GM12801 (cell line): ENCODE measurements around the gene MYL6B.

ENCODE experiments used
- TF ChIP-seq, protein P1 (sequence below): IDR thresholded peaks from one replicate; pipeline ENCODE4 v1.5.1; 2011; ENCODE audit warnings: control low read depth; ENCODE audit not compliant: insufficient read length; ENCODE audit errors: extremely low read depth

Gene MYL6B

DNA sequence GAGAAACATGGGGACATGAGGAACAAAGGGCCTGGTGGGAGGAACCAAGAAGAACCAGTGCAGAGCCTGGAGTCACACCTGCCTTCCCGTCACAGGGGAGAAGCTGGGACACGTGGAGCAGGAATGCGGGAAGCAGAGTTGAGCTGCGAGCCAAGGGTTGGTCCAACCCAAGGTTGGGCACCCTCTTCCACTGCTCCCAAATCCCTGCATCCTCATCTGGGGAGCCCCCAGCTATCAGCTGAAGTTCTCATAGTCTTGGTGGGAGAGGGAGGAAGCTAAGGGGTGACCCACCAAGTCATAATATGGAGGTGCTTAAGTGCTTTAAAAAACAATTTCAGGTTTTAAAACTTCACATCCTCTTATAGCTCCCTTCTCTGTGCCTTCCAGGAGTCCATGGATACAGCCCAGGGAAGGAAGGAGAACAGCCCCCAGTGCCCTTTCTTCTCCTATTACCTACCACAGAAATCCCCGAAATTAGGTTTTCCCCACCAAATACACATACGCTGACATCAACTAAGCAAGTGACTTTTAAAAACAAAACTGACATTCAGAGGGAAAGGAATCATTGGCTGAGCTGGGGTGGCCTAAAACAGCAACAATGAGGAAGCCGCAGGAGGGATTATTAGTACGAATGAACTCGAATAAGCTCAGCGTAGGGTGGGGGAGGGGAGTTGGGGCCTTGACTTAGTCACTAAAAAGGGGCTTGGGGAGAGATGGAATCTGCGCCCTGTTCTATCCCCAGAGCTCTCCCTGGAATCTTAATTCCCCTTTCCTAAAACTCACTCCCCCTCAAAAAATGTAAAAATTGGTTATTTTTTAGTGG, 10.3 kb downstream of the MYL6B start:
- TF ChIP-seq, protein P1, sequence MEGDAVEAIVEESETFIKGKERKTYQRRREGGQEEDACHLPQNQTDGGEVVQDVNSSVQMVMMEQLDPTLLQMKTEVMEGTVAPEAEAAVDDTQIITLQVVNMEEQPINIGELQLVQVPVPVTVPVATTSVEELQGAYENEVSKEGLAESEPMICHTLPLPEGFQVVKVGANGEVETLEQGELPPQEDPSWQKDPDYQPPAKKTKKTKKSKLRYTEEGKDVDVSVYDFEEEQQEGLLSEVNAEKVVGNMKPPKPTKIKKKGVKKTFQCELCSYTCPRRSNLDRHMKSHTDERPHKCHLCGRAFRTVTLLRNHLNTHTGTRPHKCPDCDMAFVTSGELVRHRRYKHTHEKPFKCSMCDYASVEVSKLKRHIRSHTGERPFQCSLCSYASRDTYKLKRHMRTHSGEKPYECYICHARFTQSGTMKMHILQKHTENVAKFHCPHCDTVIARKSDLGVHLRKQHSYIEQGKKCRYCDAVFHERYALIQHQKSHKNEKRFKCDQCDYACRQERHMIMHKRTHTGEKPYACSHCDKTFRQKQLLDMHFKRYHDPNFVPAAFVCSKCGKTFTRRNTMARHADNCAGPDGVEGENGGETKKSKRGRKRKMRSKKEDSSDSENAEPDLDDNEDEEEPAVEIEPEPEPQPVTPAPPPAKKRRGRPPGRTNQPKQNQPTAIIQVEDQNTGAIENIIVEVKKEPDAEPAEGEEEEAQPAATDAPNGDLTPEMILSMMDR, result no peak

DNA sequence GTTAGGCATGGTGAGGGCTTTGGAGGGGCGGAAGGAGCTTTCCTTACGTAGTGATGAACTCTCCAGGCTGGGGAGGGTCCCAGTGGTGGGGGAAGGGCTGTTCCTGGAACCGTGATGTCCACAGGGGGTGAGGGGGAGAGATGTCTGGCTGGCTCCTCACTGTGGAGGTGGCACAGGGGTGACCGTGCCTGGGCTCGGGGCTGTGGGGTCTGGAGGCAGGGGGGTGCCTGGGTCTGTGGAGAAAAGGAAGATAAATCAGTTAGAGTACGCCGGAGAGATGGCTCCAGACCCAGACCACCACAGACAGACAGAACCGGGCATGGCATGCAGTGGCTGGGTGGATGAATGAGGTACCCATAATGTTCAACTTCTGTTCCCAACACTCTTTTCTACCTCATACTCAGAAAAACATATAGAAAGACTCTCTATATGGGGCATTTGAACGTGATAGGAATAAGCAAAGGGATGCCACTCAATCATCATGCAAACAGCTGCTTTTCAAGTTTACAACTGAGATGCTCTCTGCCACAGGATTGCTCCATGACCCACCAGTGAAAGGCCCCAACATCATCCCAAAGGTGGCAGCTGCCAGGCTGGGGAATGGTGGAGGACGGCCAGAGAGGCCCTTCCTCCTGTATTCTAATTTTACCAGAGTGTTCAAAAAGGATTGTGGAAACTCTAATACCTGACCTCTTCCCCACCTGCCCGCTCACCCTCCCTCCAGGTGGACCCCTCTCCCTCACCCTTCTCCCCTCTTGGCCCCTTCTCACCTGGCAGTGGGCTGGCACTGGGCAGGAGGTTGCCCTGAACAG, 11.4 kb downstream of the MYL6B start:
- TF ChIP-seq, protein P1, result no peak

DNA sequence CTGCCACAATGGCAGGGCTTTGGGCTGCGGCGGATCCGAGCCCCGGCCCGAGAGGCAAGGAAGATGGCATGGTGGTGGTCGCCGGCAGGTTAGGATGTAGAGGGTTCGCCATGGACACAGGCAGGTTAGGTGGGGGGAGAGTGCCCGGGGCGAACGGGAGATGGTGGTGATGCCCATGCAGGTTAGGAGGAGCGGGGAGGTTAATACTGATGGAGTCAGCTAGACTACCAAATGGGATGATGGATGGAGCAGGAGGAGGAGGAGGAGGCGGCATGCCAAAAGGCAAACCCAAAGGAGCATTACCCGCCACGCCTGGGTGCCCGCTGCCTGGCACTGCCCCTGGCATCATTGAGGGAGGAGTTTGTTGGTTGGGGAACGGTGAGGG, 11.9 kb downstream of the MYL6B start:
- TF ChIP-seq, protein P1, result no peak

DNA sequence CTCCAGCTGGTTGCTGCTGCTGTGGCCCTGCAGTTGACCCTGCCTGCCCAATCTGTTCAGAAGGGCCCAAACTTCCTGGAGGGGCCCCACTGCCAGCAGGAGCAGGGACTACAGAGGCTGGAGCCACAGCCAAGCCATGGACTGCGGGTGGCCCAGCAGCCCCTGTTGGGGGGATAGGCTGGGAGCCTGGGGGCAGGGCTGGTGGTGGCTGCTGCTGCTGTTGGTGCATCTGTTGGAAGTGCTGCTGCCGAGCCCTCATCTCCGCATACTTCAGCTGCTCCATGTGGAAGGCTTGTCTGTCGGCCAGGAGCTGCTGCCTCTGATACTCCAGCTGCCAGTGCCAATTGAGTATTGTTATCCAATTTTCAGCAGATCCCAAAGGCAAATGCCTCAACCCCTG, 13.0 kb downstream of the MYL6B start:
- TF ChIP-seq, protein P1, result no peak

DNA sequence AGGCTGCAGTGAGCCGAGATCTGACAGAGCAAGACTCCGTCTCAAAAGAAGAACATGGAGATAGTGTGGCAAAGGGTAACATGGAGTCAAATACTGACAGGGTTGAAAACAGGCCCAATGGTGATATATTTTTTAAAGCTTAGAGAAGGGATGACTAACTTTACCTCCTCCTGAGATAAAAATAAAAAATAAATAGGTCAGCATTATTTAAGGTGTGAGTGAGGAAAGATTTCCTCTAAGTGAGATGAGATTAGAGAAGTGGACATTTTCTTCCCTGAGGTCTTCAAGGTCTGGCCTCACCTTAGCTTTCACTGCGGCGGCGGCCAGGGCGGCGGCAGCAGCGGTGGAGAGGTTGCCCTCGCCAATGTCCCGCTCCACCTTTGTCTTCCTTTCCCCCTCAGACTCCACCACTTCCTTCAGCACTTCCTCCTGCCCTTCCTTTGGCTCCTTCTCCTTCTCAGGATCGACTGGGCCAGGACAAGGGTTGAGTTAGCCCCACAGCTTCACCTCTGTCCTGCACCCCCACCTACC, 16.9 kb downstream of the MYL6B start:
- TF ChIP-seq, protein P1, result no peak

DNA sequence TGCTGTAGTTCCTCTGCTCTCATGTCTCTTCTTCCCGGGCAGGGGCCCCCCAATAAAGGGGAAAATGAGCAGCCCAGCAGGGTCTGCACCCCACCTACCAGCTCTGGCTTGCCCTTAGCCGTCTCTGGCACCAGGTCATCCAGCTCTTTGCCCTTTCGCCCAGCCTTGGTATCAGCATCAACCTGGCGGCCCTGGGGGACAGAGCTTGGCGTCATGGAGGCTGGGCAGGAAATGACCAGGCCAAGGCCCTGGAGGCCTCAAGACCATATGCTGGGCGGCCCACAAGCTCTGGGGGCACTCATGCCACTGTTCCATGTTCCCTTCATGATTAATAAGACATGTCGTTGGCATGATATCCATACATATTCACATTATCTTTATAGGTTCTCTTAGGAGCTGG, 20.5 kb downstream of the MYL6B start:
- TF ChIP-seq, protein P1, result no peak

DNA sequence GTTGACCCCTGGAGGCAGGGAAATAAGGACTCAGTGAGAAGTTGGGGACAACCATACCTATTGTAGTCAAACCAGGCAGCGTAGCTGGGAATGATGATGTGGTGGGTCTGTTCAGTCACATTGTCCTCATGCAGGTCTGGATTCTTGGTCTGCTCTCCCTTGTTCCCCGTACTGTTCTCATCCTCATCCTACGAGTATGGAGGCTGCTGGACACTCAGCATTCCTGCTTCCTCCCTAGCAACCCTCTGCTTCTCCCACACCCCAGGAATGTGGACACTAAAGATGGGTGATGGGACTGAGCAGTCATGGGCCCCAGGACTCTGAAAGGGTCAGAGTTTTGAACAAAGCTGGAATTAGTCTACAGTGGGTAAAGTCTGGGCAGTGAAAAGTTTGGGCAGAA, 26.0 kb downstream of the MYL6B start:
- TF ChIP-seq, protein P1, result no peak
